K562 (cell line): ENCODE data around the gene ZNF143. TPM values are rescaled to one million over a fixed set of nuclear protein-coding genes. Genes with fewer than 3 reads are reported as not detected.

Experiments
- CREBBP ChIP-seq: IDR thresholded peaks from one replicate; pipeline ENCODE4 v1.6.1; 2012; ENCODE audit warnings: low read depth, mild to moderate bottlenecking, control low read depth, inconsistent platforms, low read length
- CTBP1 ChIP-seq: fragments of 450-650 bp; IDR thresholded peaks from 2 replicates; pipeline ENCODE4 v1.6.1; 2016; ENCODE audit warnings: borderline replicate concordance
- ESRRA ChIP-seq: fragments of 450-650 bp; IDR thresholded peaks from 2 replicates; pipeline ENCODE4 v1.6.1; 2014; ENCODE audit warnings: low read depth, mild to moderate bottlenecking, moderate library complexity, borderline replicate concordance
- NFIX ChIP-seq: fragments of 250-450 bp; sonication (Bioruptor Pico); IDR thresholded peaks from 2 replicates; pipeline ENCODE4 v1.4.0; 2020; ENCODE audit warnings: low read depth, mild to moderate bottlenecking, moderate library complexity
- NR2C2 ChIP-seq, 2 experiments: fragments of 200-800 bp in 1 of 2; sonication (Bioruptor generic) in 1 of 2; sonication (generic) in 1 of 2; formaldehyde crosslinking in 1 of 2; IDR thresholded peaks; 2 replicates each; pipeline versions ENCODE4 v1.6.1 to v1.8.0; 2016 to 2022; ENCODE audit warnings: mild to moderate bottlenecking in 1 of 2, missing compliant biosample characterization in 1 of 2, missing genetic modification characterization in 1 of 2, missing genetic modification reagents in 1 of 2
- NR3C1 ChIP-seq: sonication (generic); formaldehyde crosslinking; IDR thresholded peaks from 2 replicates; pipeline ENCODE4 v1.8.1; 2022; ENCODE audit warnings: missing genetic modification reagents
- PHF8 ChIP-seq: fragments of 200-600 bp; sonication (generic); IDR thresholded peaks from 2 replicates; pipeline ENCODE4 v1.6.1; 2012; ENCODE audit warnings: mixed run types, mild to moderate bottlenecking, inconsistent platforms, low read length, moderate library complexity, borderline replicate concordance
- PHTF2 ChIP-seq: fragments of 250-450 bp; sonication (Bioruptor Pico); IDR thresholded peaks from 2 replicates; pipeline ENCODE4 v1.5.0; 2021; ENCODE audit warnings: mild to moderate bottlenecking
- SOX6 ChIP-seq: fragments of 450-650 bp; IDR thresholded peaks from 2 replicates; pipeline ENCODE4 v1.6.1; 2014; ENCODE audit warnings: mild to moderate bottlenecking
- TAF7 ChIP-seq: fragments of 450-650 bp; IDR thresholded peaks from 2 replicates; pipeline ENCODE4 v1.6.1; 2016; ENCODE audit warnings: missing genetic modification characterization, missing compliant biosample characterization
- TCF7L2 ChIP-seq: fragments of 150-350 bp; IDR thresholded peaks from 2 replicates; pipeline ENCODE4 v1.6.1; 2016; ENCODE audit warnings: low read depth, mild to moderate bottlenecking, low read length, moderate library complexity
- ZNF263 ChIP-seq: sonication (generic); formaldehyde crosslinking; IDR thresholded peaks from 2 replicates; pipeline ENCODE4 v1.8.0; 2022; ENCODE audit warnings: mild to moderate bottlenecking, missing genetic modification reagents, borderline replicate concordance
- ZNF583 ChIP-seq: fragments of 250-450 bp; sonication (Bioruptor Pico); IDR thresholded peaks from 2 replicates; pipeline ENCODE4 v1.4.0; 2020
- ZNF584 ChIP-seq: fragments of 200-800 bp; sonication (Bioruptor generic); IDR thresholded peaks from 2 replicates; pipeline ENCODE4 v1.6.1; 2016; ENCODE audit warnings: low read depth, mild to moderate bottlenecking, missing genetic modification characterization, missing compliant biosample characterization
- polyA plus RNA-seq, 8 experiments: library from polyadenylated mRNA; depleted of rRNA in 4 of 8; stranded (reverse) in 5 of 8; unstranded in 3 of 8; fragments of >200 nt; fragmentation: Nextera tagmentation in 2 of 8; fragmentation: Illumina TruSeq in 1 of 8; extraction: Ambion mirVana in 2 of 8; extraction: Trizol in 1 of 8; gene quantifications; 2 replicates each; pipeline versions ENCODE4 v1.2.1 to v1.2.3, GENCODE V29; 2011 to 2014; ENCODE audit warnings: inconsistent platforms in 1 of 8, missing spikeins in 1 of 8
- total RNA-seq, 7 experiments: library from RNA; depleted of rRNA in 6 of 7; stranded (reverse); fragments of >200 nt in 6 of 7; fragmentation: Illumina TruSeq in 2 of 7; extraction: Trizol in 2 of 7; gene quantifications; 2 replicates each; pipeline versions ENCODE4 v1.2.1 to v1.2.3, GENCODE V29; 2011 to 2021; ENCODE audit warnings: low replicate concordance in 1 of 7
- TF ChIP-seq, protein P1 (sequence below): sonication (generic); formaldehyde crosslinking; IDR thresholded peaks from 2 replicates; pipeline ENCODE4 v1.8.1; 2023; ENCODE audit warnings: mild to moderate bottlenecking, missing genetic modification reagents
- TF ChIP-seq, protein P2 (sequence below), 2 experiments: fragments of 450-650 bp; IDR thresholded peaks; 2 replicates each; pipeline ENCODE4 v1.6.1; 2018; ENCODE audit warnings: mild to moderate bottlenecking in 2 of 2, low read depth in 1 of 2; ENCODE audit not compliant: partially characterized antibody in 2 of 2
- TF ChIP-seq, protein P3 (sequence below), 2 experiments: IDR thresholded peaks; 2 replicates each; pipeline ENCODE4 v1.6.1; 2012; ENCODE audit warnings: improper control_type of control experiment in 2 of 2, low read depth in 2 of 2, low read length in 2 of 2, borderline replicate concordance in 1 of 2

ZNF143 gene
- total and polyA plus RNA-seq, 9 of the 15 experiments (the other 6 are each of a cell fraction or from before 2014, with no cell fraction given), result 18.4 to 58.5 (median 27.1) TPM

DNA sequence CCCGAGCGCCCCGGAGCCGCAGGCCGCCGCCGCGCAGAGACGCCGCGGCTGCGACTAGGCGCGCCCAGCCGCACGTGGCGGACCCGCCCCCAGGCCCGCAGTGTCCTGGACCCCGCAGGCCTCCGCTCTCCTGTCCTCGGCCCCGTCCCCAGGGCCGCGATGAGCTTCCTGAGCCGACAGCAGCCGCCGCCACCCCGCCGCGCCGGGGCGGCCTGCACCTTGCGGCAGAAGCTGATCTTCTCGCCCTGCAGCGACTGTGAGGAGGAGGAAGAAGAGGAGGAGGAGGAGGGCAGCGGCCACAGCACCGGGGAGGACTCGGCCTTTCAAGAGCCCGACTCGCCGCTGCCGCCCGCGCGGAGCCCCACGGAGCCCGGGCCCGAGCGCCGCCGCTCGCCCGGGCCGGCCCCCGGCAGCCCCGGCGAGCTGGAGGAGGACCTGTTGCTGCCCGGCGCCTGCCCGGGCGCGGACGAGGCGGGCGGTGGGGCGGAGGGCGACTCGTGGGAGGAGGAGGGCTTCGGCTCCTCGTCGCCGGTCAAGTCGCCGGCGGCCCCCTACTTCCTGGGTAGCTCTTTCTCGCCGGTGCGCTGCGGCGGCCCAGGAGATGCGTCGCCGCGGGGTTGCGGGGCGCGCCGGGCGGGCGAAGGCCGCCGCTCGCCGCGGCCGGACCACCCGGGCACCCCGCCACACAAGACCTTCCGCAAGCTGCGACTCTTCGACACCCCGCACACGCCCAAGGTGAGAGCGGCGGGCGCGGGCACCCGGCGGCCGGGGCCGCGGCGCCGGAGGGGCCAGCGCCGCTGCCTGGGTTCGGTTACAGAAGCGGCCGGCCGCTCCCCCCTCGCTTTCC is 113.2 kb downstream of the ZNF143 start (continued):
- TF ChIP-seq, protein P1, sequence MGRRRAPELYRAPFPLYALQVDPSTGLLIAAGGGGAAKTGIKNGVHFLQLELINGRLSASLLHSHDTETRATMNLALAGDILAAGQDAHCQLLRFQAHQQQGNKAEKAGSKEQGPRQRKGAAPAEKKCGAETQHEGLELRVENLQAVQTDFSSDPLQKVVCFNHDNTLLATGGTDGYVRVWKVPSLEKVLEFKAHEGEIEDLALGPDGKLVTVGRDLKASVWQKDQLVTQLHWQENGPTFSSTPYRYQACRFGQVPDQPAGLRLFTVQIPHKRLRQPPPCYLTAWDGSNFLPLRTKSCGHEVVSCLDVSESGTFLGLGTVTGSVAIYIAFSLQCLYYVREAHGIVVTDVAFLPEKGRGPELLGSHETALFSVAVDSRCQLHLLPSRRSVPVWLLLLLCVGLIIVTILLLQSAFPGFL (CRISPR knock-in tag), result no peak
- no peak for TF ChIP-seq TAF7 (tag)
- TF ChIP-seq ESRRA, result no peak
- TF ChIP-seq TCF7L2, result no peak
- TF ChIP-seq CTBP1, result peak; percentile 5; the same call in 1 of the 2 replicates
- no peak for TF ChIP-seq NR3C1 (CRISPR knock-in tag)
- no peak for TF ChIP-seq CREBBP
- TF ChIP-seq, protein P2, sequence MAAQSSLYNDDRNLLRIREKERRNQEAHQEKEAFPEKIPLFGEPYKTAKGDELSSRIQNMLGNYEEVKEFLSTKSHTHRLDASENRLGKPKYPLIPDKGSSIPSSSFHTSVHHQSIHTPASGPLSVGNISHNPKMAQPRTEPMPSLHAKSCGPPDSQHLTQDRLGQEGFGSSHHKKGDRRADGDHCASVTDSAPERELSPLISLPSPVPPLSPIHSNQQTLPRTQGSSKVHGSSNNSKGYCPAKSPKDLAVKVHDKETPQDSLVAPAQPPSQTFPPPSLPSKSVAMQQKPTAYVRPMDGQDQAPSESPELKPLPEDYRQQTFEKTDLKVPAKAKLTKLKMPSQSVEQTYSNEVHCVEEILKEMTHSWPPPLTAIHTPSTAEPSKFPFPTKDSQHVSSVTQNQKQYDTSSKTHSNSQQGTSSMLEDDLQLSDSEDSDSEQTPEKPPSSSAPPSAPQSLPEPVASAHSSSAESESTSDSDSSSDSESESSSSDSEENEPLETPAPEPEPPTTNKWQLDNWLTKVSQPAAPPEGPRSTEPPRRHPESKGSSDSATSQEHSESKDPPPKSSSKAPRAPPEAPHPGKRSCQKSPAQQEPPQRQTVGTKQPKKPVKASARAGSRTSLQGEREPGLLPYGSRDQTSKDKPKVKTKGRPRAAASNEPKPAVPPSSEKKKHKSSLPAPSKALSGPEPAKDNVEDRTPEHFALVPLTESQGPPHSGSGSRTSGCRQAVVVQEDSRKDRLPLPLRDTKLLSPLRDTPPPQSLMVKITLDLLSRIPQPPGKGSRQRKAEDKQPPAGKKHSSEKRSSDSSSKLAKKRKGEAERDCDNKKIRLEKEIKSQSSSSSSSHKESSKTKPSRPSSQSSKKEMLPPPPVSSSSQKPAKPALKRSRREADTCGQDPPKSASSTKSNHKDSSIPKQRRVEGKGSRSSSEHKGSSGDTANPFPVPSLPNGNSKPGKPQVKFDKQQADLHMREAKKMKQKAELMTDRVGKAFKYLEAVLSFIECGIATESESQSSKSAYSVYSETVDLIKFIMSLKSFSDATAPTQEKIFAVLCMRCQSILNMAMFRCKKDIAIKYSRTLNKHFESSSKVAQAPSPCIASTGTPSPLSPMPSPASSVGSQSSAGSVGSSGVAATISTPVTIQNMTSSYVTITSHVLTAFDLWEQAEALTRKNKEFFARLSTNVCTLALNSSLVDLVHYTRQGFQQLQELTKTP (IDR thresholded peaks at IDR 0.05; ENCODE audit: low read depth in 1 of 2, partially characterized antibody in 2 of 2), result no peak
- no peak for TF ChIP-seq ZNF583 (CRISPR knock-in tag)
- TF ChIP-seq PHTF2 (CRISPR knock-in tag), result no peak
- peak; percentile 50; the same call in 1 of the 2 replicates for TF ChIP-seq PHF8
- TF ChIP-seq SOX6, result no peak
- TF ChIP-seq ZNF263 (CRISPR knock-in tag), result peak; percentile 78
- TF ChIP-seq ZNF584 (CRISPR knock-in tag), result no peak
- peak; percentile 65; the same call in 1 of the 2 replicates for TF ChIP-seq NR2C2 (CRISPR knock-in tag; IDR thresholded peaks at IDR 0.05)
- no peak for TF ChIP-seq NR2C2 (tag; IDR thresholded peaks at IDR 0.05)
- no peak for TF ChIP-seq NFIX
- TF ChIP-seq, protein P3, sequence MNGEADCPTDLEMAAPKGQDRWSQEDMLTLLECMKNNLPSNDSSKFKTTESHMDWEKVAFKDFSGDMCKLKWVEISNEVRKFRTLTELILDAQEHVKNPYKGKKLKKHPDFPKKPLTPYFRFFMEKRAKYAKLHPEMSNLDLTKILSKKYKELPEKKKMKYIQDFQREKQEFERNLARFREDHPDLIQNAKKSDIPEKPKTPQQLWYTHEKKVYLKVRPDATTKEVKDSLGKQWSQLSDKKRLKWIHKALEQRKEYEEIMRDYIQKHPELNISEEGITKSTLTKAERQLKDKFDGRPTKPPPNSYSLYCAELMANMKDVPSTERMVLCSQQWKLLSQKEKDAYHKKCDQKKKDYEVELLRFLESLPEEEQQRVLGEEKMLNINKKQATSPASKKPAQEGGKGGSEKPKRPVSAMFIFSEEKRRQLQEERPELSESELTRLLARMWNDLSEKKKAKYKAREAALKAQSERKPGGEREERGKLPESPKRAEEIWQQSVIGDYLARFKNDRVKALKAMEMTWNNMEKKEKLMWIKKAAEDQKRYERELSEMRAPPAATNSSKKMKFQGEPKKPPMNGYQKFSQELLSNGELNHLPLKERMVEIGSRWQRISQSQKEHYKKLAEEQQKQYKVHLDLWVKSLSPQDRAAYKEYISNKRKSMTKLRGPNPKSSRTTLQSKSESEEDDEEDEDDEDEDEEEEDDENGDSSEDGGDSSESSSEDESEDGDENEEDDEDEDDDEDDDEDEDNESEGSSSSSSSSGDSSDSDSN (IDR thresholded peaks at IDR 0.05; ENCODE audit: borderline replicate concordance in 1 of 2, low read depth in 2 of 2, low read length in 2 of 2), result peak in 1 of 2 experiments; percentile 45; a peak in 3 of 4 replicates
